ENCODE data around the gene LDLRAD3. TPM values are rescaled to one million over a fixed set of nuclear protein-coding genes. Genes with fewer than 3 reads are reported as not detected.

Gene LDLRAD3
- total RNA-seq, 1 donor from 2014 or later: 14.9 TPM

DNA sequence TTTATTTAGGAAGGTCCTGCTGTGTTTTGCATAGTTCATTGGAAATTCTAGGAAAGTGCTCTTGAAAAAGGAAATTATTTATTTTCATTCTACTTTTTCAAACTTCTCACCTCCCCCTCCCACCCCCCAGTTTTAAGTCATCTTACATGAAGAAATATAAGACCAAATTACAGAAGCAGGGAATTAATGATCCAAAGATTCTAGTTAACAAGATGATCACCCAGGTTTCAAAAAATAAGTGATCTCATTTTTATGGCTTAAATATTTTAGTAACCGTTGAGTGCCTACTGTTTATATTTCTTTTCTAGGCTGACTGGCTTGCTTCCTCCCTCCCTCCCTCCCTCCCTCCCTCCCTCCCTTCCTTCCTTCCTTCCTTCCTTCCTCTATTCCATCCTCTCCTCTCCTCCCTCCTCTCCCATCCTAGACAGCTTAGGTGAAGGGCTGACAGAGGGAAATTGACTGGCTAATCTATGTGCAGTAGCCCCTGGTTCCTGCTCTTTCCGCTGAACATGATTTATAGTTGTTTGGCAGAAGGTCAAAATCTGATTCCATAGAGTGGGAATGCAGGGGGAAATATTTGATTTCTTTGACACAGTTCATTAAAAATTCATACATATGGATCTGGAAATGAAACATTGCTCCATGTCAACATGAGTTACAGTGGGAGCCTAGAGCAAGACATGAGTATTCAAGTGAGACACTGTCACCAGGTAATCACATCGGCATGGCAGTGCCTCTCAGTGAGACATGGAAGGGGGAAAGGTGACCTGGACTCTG is 221.9 kb downstream of the LDLRAD3 start:
- no peak overlapping the region for H3K4me2 ChIP-seq (ENCODE audit: low read length)
- no peak overlapping the region for H3K4me3 ChIP-seq (ENCODE audit: insufficient read depth, low read depth, low read length)
- H3K79me2 ChIP-seq (ENCODE audit: insufficient read depth, low read length): no peaks in the 10 kb centered on the region
- peaks cover 12% of the 10 kb centered on the region for H3K4me1 Mint-ChIP-seq (ENCODE audit: low read depth, unreplicated experiment)
- H3K27me3 Mint-ChIP-seq (ENCODE audit: low read depth, unreplicated experiment): no peaks in the 10 kb centered on the region
- no peaks in the 10 kb centered on the region for H3K36me3 ChIP-seq (ENCODE audit: insufficient read depth, low read length)
- no peak overlapping the region for H3K9ac ChIP-seq (ENCODE audit: low read length)
- DNase-seq (ENCODE audit: low read depth) (no peak), FAIRE-seq (no peak)
- no peak overlapping the region for H3K27ac ChIP-seq (ENCODE audit: low read depth, low read length)
- H3K36me3 Mint-ChIP-seq (ENCODE audit: low read depth, unreplicated experiment): peaks cover 4% of the 10 kb centered on the region
- H3K9me3 ChIP-seq (ENCODE audit: insufficient read depth, low read depth, low read length): no peaks in the 10 kb centered on the region
- H2AFZ ChIP-seq (ENCODE audit: low read depth, low read length): no peak overlapping the region
- no peaks in the 10 kb centered on the region for H3K27me3 ChIP-seq (ENCODE audit: insufficient read depth, low read length)
- TF ChIP-seq EZH2 (IDR thresholded peaks at IDR 0.05; ENCODE audit: insufficient read depth, low read length): no peak
- TF ChIP-seq, protein P1, sequence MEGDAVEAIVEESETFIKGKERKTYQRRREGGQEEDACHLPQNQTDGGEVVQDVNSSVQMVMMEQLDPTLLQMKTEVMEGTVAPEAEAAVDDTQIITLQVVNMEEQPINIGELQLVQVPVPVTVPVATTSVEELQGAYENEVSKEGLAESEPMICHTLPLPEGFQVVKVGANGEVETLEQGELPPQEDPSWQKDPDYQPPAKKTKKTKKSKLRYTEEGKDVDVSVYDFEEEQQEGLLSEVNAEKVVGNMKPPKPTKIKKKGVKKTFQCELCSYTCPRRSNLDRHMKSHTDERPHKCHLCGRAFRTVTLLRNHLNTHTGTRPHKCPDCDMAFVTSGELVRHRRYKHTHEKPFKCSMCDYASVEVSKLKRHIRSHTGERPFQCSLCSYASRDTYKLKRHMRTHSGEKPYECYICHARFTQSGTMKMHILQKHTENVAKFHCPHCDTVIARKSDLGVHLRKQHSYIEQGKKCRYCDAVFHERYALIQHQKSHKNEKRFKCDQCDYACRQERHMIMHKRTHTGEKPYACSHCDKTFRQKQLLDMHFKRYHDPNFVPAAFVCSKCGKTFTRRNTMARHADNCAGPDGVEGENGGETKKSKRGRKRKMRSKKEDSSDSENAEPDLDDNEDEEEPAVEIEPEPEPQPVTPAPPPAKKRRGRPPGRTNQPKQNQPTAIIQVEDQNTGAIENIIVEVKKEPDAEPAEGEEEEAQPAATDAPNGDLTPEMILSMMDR (IDR thresholded peaks at IDR 0.05; ENCODE audit: insufficient read depth, low read depth, low read length): no peak
- no peak overlapping the region for H3K27ac Mint-ChIP-seq (ENCODE audit: unreplicated experiment)
- no peaks in the 10 kb centered on the region for H3K9me3 Mint-ChIP-seq (ENCODE audit: unreplicated experiment)
- no peaks in the 10 kb centered on the region for H3K4me1 ChIP-seq (ENCODE audit: insufficient read depth, low read length)
- H3K4me3 Mint-ChIP-seq (ENCODE audit: unreplicated experiment): no peak overlapping the region
- H4K20me1 ChIP-seq (ENCODE audit: insufficient read depth, low read length): no peaks in the 10 kb centered on the region

DNA sequence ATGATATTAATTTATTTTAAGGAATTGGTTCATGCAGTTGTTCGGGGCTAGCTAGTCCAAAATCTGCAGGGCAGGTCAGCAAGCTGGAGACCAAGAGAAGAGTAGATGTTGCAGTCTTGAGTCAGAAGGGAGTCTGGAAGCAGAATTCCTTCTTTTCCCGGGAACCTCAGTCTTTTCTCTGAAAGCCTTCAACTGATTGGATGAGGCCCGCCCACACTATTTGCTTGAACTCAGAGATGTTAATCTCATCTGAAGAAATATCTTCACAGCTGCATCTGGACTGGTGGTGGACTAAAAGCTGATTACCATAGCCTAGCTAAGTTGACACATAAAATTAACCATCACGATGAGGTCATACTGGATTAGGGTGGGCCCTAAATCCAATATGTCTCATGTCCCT is 223.2 kb downstream of the LDLRAD3 start:
- Mint-ChIP-seq H3K36me3 (ENCODE audit: low read depth, unreplicated experiment) (peaks cover 4% of the 10 kb centered on the region), H3K27ac (ENCODE audit: unreplicated experiment) (no peak overlapping the region), H3K4me3 (ENCODE audit: unreplicated experiment) (no peak overlapping the region), H3K4me1 (ENCODE audit: low read depth, unreplicated experiment) (peaks cover 9% of the 10 kb centered on the region), H3K27me3 (ENCODE audit: low read depth, unreplicated experiment) (no peaks in the 10 kb centered on the region), H3K9me3 (ENCODE audit: unreplicated experiment) (peaks cover 2% of the 10 kb centered on the region)
- H3K4me3 ChIP-seq (ENCODE audit: insufficient read depth, low read depth, low read length): no peak overlapping the region
- H3K4me1 ChIP-seq (ENCODE audit: insufficient read depth, low read length): no peaks in the 10 kb centered on the region
- no peak overlapping the region for H3K27ac ChIP-seq (ENCODE audit: low read depth, low read length)
- H2AFZ ChIP-seq (ENCODE audit: low read depth, low read length): no peak overlapping the region
- H4K20me1 ChIP-seq (ENCODE audit: insufficient read depth, low read length): no peaks in the 10 kb centered on the region
- no peaks in the 10 kb centered on the region for H3K27me3 ChIP-seq (ENCODE audit: insufficient read depth, low read length)
- no peak overlapping the region for H3K9ac ChIP-seq (ENCODE audit: low read length)
- DNase-seq (ENCODE audit: low read depth): no peak
- H3K4me2 ChIP-seq (ENCODE audit: low read length): no peak overlapping the region
- no peaks in the 10 kb centered on the region for H3K36me3 ChIP-seq (ENCODE audit: insufficient read depth, low read length)
- FAIRE-seq: no peak
- H3K9me3 ChIP-seq (ENCODE audit: insufficient read depth, low read depth, low read length): no peaks in the 10 kb centered on the region
- no peaks in the 10 kb centered on the region for H3K79me2 ChIP-seq (ENCODE audit: insufficient read depth, low read length)
- TF ChIP-seq EZH2 (IDR thresholded peaks at IDR 0.05; ENCODE audit: insufficient read depth, low read length): no peak
- TF ChIP-seq, protein P1 (IDR thresholded peaks at IDR 0.05; ENCODE audit: insufficient read depth, low read depth, low read length): no peak

DNA sequence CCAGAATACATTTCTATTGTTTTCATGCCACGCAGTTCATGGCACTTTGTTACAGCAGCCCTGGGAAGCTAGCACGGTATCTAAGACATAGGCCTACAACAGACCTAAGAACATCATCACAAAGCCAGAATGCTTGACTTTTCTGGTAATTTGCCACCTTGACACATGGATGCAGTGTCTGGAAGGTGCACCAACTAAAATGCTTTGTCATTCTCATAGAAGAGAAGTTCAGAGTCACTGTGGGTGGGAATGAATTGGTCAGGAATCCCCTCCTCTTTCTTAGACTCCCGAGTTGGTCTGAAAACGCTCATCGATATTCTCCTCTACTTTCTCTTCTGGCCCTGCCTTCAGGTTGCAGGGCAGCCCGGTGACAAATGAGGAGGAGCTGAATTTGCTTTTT is 223.9 kb downstream of the LDLRAD3 start:
- no peak overlapping the region for H3K27ac Mint-ChIP-seq (ENCODE audit: unreplicated experiment)

More for the DNA sequence above, 223.9 kb downstream of the LDLRAD3 start:
- Histone ChIP-seq H3K27me3 (ENCODE audit: insufficient read depth, low read length) (no peaks in the 10 kb centered on the region), H3K9me3 (ENCODE audit: insufficient read depth, low read depth, low read length) (no peaks in the 10 kb centered on the region), H3K36me3 (ENCODE audit: insufficient read depth, low read length) (no peaks in the 10 kb centered on the region), H4K20me1 (ENCODE audit: insufficient read depth, low read length) (no peaks in the 10 kb centered on the region), H3K4me2 (ENCODE audit: low read length) (no peak overlapping the region), H3K27ac (ENCODE audit: low read depth, low read length) (no peak overlapping the region), H2AFZ (ENCODE audit: low read depth, low read length) (no peak overlapping the region), H3K4me1 (ENCODE audit: insufficient read depth, low read length) (no peaks in the 10 kb centered on the region), H3K79me2 (ENCODE audit: insufficient read depth, low read length) (no peaks in the 10 kb centered on the region), H3K4me3 (ENCODE audit: insufficient read depth, low read depth, low read length) (no peak overlapping the region), H3K9ac (ENCODE audit: low read length) (no peak overlapping the region)
- no peak for TF ChIP-seq EZH2 (IDR thresholded peaks at IDR 0.05; ENCODE audit: insufficient read depth, low read length)
- TF ChIP-seq, protein P1 (IDR thresholded peaks at IDR 0.05; ENCODE audit: insufficient read depth, low read depth, low read length): no peak
- Mint-ChIP-seq H3K4me1 (ENCODE audit: low read depth, unreplicated experiment) (peaks cover 7% of the 10 kb centered on the region), H3K9me3 (ENCODE audit: unreplicated experiment) (peaks cover 2% of the 10 kb centered on the region), H3K27me3 (ENCODE audit: low read depth, unreplicated experiment) (no peaks in the 10 kb centered on the region), H3K36me3 (ENCODE audit: low read depth, unreplicated experiment) (peaks cover 4% of the 10 kb centered on the region), H3K4me3 (ENCODE audit: unreplicated experiment) (no peak overlapping the region)
- FAIRE-seq (no peak), DNase-seq (ENCODE audit: low read depth) (no peak)
